ENCODE results near the gene MUSK. TPM values are rescaled to one million over a fixed set of nuclear protein-coding genes. Genes with fewer than 3 reads are reported as not detected.

The MUSK gene
- not detected for total RNA-seq

- POLR2A ChIA-PET: no interaction called here
- CTCF ChIA-PET: no interaction called here
Observed at GRCh38 chr9:110668570-110669167, at the start of gene MUSK. TSS of gene MUSK (plus strand) at chr9:110668791. CDS start at chr9:110668905, 114 bp downstream.

DNA sequence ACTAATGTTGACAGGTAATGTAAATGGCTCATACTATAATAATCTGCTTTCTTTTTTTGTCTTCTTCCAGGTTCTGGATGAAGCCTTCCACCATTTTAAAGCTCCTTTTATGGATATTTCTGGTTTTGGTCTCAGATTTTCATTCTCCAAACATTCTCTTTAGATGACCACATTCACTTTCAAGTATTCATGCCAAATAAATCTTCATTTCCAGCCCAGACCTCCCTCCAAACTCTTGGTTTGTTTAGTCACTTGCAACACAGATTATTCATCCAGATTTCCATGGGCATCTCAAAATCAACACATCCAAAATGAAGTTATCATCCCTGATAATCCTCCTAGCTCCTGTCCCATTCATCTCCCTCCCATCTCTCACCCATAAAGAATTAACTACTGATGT, 48.8 kb upstream of the MUSK start:
- ChIA-PET POLR2A (no interaction called here), CTCF (no interaction called here)

DNA sequence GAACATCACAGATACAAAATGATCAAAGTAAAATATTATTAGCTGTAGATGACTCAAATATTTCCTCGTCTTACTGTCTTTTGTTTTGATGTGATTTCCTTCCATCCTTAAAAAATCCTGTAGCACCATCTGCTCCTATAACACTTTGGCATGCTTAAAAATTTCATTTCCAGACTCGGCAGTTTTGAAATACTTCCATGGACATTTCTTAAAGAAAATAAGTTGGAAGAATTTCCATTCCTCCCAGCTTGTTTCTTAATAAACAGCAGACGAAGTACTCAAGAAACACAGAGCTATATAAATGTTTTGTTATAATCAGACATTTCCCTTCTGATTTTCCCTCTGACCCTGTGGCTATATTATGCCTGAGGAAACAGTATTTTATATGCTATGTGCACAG, 47.9 kb upstream of the MUSK start:
- ChIA-PET CTCF (no interaction called here), POLR2A (no interaction called here)

- ChIA-PET POLR2A (no interaction called here), CTCF (no interaction called here)
Observed at GRCh38 chr9:110622368-110622767, 46.2 kb upstream of the MUSK start.

GRCh38 chr9:110623462-110624025, 45.0 kb upstream of the MUSK start:
- POLR2A ChIA-PET: no interaction called here
- CTCF ChIA-PET: interaction anchor here (0.9 kb wide), 1 partner anchor 17 kb away, joined by 3 read pairs; no protein-coding TSS in a partner anchor

GRCh38 chr9:110626101-110626829, 42.3 kb upstream of the MUSK start:
- ChIA-PET CTCF (no interaction called here), POLR2A (interaction anchor here (0.6 kb wide), 1 partner anchor 370 kb away, joined by 3 read pairs; the partner anchor contains the start of gene TXN)

- CTCF ChIA-PET: no interaction called here
- POLR2A ChIA-PET: no interaction called here
Observed at GRCh38 chr9:110635589-110635988, 33.0 kb upstream of the MUSK start.

DNA sequence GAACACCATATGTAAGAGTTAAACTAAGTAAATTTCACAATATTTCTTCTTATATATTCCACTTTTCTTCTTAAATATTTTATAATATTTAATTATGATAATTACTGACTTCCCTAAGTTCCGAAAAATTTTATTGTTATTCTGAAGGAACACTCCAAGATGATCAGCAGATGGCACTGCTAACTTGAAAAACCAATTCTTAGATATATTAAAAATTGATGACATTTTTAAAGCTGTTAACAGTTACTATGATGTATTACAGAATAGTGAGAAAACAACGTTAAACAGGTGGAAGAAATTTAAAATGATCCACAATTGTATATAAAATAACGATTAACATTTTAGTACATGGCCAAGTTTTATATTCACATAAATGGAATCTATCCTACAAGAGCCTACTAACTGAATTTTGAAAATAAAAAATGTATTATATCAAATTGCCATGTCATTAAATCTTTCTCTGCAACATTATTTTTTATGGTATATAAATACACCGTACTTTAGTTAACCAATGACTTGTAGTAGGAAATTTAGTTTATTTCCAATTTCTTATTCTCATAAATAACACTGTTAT, 30.1 kb upstream of the MUSK start:
- ChIA-PET CTCF (no interaction called here), POLR2A (no interaction called here)

- POLR2A ChIA-PET: no interaction called here
- CTCF ChIA-PET: interaction anchor here (0.8 kb wide), 1 partner anchor 17 kb away, joined by 3 read pairs; no protein-coding TSS in a partner anchor
Observed at GRCh38 chr9:110640736-110641135, 27.9 kb upstream of the MUSK start.

DNA sequence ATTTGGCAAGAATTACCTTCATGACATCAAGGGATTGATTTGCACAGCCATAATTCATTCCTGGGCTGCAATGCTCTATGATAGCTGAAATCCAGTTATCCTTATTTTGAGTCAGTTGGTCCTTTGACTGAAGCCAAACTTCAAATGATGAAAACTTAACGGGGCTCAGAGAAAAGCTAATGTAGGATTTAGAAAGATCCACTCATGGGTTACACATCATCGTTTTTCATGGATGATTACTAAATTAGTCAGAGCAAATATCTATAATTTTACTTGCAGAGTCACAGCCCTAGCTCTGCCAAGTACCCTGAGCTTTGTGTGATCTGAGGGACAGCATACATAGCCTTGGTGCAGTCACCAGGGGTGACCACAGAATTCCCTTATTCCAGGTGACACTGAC, 27.3 kb upstream of the MUSK start:
- ChIA-PET POLR2A (no interaction called here), CTCF (interaction anchor here (0.8 kb wide), 1 partner anchor 17 kb away, joined by 3 read pairs; no protein-coding TSS in a partner anchor)

DNA sequence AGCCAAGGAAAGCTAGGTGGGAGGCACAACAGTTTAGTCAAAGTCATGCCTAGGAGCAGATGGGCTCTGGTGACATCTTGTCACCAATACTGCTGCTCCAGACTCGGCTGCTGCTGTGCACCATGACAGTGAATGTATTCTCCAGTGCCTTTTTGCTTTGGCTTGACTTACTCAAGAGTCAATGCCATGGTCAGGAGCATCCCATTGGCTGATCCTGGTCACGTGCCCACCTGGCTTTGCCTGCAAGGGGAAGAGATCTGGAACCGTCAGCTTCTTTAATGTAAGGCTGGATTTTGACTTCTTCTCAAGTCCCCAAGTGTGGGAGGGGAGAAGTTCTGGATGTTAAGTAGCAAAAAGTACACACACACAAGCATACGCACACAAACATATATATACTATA, 19.9 kb upstream of the MUSK start:
- CTCF ChIA-PET: no interaction called here
- POLR2A ChIA-PET: no interaction called here

GRCh38 chr9:110650261-110650660, 18.3 kb upstream of the MUSK start:
- ChIA-PET CTCF (no interaction called here), POLR2A (no interaction called here)

DNA sequence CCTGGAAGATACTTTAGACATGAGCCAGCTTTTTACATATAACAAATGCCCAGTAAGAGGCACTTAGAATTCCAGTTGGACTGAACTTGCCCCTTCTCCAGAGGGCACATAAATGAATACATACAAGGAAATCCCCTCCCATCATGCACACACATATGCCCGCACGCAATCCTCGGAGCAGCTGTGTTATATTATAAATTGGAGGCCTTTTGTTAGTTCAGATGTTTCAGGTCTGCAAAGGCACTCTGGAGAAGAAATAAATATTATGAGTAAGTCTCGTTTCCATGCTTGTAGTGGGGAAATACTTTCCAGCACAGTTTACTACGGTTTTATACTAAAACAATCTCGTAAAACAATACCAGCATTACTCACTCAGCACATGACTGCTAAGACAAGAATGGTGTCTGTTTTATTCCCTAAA, 17.6 kb upstream of the MUSK start:
- POLR2A ChIA-PET: no interaction called here
- CTCF ChIA-PET: no interaction called here

DNA sequence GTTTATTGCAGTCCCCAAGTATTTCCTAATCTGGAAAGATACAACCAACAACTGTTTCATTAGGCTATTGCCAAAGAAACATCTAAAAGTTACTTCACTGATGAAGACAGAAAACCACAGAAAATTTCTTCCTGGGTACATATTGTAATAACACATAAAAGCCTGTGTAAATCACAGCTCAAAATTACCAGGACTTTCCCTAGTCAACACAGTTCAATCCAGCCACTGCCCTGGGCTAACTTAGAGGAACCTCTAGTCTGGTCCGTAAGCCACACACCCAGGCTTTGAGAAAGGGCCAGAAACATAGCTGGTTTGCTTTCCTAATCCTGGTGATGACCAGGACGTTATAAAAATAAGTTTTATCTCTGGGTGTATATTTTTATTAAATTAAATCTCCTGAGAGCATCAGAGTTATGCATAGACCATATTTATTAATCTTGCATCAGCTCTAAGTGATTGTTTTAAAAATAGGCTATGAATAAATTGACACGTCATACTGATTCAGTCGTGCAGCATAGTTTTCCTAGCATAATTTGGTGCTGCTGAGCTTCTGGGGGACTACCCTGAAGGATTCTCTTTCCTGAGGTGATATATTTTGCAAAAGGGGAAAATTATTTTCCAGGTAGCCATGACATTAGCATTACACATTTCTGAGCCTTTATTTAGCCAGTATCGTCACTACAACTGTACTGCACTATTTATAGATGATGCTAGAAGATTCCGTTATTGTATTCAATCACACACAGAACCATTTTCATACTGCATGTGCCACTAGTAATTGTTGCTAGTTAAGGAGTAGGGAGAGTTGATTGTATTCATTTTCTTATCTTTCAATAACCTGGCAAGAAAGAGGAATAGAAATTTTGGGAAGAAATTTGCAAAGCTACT, 12.6 kb upstream of the MUSK start:
- CTCF ChIA-PET: no interaction called here
- POLR2A ChIA-PET: no interaction called here

DNA sequence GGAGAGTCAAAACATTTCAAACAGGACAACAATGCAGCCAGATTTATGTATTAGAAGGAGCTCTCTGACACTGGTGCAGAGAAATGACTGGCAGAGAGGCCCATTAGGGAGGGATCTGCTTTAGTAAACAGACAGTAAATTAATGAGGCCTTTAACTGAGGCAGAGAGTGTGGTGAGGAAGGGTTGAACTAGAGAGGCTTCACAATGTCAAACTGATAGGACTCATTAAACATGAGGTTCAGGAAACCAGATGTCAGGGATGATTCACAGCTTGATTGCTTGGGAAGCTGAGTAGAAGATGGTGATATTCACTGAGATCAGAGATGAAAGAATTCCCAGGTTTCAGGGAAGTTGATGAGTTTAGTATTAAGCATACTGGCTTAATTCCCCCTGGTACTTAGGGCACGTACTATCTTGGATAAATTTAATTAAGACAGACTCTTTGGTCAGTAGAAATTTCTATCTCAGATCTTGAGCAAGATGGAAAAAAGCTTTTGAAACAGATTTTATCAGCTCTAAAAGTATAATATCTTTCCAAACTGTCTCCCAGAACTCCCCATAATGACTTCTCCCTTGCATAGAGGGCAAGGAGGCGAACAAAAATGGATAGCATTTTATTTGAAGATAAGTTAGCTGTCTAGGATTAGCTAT, 8.6 kb upstream of the MUSK start:
- CTCF ChIA-PET: no interaction called here

GRCh38 chr9:110669433-110669832, 842 bp downstream of the MUSK start:
- POLR2A ChIA-PET: no interaction called here

More for the DNA sequence above, 8.6 kb upstream of the MUSK start:
- POLR2A ChIA-PET: no interaction called here

GRCh38 chr9:110671849-110672248, 3.3 kb downstream of the MUSK start:
- CTCF ChIA-PET: interaction anchor here (0.5 kb wide), 1 partner anchor 1301 kb away, joined by 4 read pairs; no protein-coding TSS in a partner anchor
- POLR2A ChIA-PET: no interaction called here

More at GRCh38 chr9:110669433-110669832, 842 bp downstream of the MUSK start:
- CTCF ChIA-PET: no interaction called here

DNA sequence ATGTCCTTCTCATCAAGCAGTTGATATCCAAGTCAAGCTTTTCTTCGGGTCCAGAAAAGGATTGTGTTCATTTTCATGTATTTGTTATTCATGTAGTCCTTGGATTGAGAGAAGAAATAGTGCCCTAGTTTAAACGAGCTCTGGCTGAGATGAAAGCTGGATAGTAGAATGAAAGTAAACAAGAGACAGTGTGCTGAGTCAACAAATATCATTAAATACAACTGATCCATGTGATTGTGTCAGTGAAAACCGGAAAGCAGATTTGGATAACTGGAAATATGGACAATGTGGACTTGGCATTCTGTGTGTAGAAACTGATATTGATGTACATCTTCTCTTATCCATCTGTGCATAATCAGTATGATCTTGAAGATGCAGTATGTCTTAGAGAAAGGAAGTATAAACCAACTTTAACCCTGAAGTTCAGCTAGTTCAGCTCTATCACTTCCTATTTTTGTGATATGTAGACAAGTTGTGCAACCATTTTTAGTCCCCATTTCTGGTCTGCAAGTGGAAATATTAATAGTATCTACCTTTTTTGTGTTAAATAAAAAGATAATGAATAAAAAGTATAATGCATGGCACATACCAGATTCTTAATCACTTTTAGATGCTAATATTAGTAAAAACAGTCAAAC, 4.4 kb downstream of the MUSK start:
- ChIA-PET POLR2A (no interaction called here), CTCF (no interaction called here)

DNA sequence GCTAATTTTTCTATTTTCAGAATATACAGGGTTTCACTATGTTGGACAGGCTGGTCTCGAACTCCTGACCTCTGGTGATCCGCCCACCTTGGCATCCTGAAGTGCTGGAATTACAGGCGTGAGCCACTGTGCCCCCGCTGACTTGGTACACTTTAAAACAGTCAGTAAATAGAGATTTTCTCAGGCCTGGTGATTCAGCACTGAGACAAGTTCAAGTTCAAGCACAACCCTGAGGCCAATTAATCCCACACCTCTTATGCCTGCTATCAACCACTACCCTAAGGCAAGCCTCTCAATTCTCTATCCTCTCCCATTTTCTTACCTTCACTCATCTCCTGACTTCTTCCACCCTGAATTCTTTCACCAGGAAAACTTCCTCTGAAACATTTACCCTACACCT, 18.9 kb downstream of the MUSK start:
- POLR2A ChIA-PET: no interaction called here

More for the DNA sequence above, 18.9 kb downstream of the MUSK start:
- CTCF ChIA-PET: interaction anchor here (1.0 kb wide), 1 partner anchor 431 kb away, joined by 3 read pairs; the partner anchor contains the start of gene TXN
